ENCODE measurements around the gene PRPS1. TPM values are rescaled to one million over a fixed set of nuclear protein-coding genes. Genes with fewer than 3 reads are reported as not detected.

Gene PRPS1
- total RNA-seq, 6 experiments from 2014 or later = 23.8 to 38.6 (median 26.0) TPM

DNA sequence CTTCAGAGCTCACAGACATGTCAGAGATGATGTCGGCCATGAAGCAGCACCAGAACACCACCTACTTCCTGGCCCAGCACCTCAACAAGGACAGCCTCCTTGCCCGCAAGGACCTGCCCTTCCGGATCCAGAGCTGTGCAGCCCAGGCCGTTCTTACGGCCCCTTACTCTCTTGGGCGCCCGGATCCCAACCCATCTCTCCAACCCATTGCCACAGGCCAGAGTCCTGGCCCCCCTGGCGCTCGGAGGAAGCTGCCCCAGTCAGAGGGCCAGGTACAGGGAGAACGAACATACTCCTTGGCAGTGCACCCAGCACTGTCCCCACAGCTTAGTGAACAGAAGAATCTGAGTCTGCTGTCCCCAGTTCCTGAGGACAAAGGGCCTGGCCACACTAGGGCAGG is 27.9 kb upstream of the PRPS1 start:
- DNase-seq (no peak), ATAC-seq (no peak)
- Histone ChIP-seq H3K36me3 (no peaks in the 10 kb centered on the region), H3K4me1 (no peaks in the 10 kb centered on the region), H3K4me3 (no peak overlapping the region), H3K9me3 (no peaks in the 10 kb centered on the region), H3K27me3 (no peaks in the 10 kb centered on the region), H3K27ac (no peak overlapping the region)
- TF ChIP-seq POLR2A (IDR thresholded peaks at IDR 0.05) = no peak
- TF ChIP-seq, protein P1, sequence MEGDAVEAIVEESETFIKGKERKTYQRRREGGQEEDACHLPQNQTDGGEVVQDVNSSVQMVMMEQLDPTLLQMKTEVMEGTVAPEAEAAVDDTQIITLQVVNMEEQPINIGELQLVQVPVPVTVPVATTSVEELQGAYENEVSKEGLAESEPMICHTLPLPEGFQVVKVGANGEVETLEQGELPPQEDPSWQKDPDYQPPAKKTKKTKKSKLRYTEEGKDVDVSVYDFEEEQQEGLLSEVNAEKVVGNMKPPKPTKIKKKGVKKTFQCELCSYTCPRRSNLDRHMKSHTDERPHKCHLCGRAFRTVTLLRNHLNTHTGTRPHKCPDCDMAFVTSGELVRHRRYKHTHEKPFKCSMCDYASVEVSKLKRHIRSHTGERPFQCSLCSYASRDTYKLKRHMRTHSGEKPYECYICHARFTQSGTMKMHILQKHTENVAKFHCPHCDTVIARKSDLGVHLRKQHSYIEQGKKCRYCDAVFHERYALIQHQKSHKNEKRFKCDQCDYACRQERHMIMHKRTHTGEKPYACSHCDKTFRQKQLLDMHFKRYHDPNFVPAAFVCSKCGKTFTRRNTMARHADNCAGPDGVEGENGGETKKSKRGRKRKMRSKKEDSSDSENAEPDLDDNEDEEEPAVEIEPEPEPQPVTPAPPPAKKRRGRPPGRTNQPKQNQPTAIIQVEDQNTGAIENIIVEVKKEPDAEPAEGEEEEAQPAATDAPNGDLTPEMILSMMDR (IDR thresholded peaks at IDR 0.05) = no peak
- WGBS (ENCODE audit: insufficient coverage, low coverage, low lambda C conversion rate, missing lambda C conversion rate) = 73% methylated on average over 4 of the region's 10 CpGs
- intact Hi-C loops (cut with DNase I) = no loop called here

DNA sequence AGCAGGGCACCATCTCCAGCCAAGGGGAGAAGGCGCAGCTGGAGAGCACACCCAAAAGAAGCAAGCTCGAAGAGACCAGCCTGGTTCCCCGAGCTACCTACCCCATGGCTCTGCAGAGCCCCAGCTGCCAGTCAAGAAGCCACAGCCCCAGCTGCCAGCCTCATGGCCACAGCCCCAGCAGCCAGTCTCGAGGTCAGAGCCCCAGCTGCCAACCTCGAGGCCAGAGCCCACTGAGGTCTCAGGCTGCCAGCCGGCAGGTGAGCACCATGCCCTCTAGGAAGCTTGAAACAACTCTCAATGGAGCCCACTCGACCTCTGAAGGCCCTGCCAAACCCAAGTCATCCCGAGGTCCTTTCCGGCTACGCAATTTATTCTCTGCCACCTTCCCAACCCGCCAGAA is 27.0 kb upstream of the PRPS1 start:
- TF ChIP-seq, protein P1 (IDR thresholded peaks at IDR 0.05) = no peak
- no peak for TF ChIP-seq POLR2A (IDR thresholded peaks at IDR 0.05)
- no CpG with 5 or more reads among the region's 11 CpGs for WGBS (ENCODE audit: insufficient coverage, low coverage, low lambda C conversion rate, missing lambda C conversion rate)
- intact Hi-C loops (cut with DNase I) = no loop called here
- Histone ChIP-seq H3K27ac (no peak overlapping the region), H3K27me3 (no peaks in the 10 kb centered on the region), H3K4me1 (no peaks in the 10 kb centered on the region), H3K4me3 (no peak overlapping the region), H3K9me3 (no peaks in the 10 kb centered on the region), H3K36me3 (no peaks in the 10 kb centered on the region)
- ATAC-seq (no peak), DNase-seq (no peak)

DNA sequence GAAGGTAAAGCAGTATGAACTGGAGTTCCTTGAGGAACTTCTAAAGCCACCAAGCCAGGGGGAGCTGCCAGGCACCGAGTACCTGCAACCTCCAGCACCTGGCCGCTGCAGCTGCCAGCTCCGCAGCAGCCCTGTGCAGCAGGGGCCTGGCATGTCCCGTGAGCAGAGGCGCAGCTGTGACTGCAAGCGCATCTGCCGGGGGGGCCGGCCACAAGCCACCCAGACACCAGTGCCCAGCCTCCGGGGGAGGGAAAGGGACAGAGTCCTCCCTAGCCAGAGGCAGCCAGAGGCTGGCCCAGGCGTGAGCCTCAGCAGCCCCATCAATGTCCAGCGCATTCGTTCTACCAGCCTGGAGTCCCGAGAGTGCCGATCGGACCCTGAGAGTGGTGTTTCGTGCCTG is 26.6 kb upstream of the PRPS1 start:
- H3K4me3 ChIP-seq = no peak overlapping the region
- DNase-seq (no peak), ATAC-seq (no peak)
- no peaks in the 10 kb centered on the region for H3K4me1 ChIP-seq
- no peaks in the 10 kb centered on the region for H3K27me3 ChIP-seq
- H3K9me3 ChIP-seq = no peaks in the 10 kb centered on the region
- H3K27ac ChIP-seq = no peak overlapping the region
- H3K36me3 ChIP-seq = no peaks in the 10 kb centered on the region
- TF ChIP-seq POLR2A (IDR thresholded peaks at IDR 0.05) = no peak
- TF ChIP-seq, protein P1 (IDR thresholded peaks at IDR 0.05) = no peak
- intact Hi-C loops (cut with DNase I) = no loop called here
- 70% methylated on average over 2 of the region's 16 CpGs for WGBS (ENCODE audit: insufficient coverage, low coverage, low lambda C conversion rate, missing lambda C conversion rate)

DNA sequence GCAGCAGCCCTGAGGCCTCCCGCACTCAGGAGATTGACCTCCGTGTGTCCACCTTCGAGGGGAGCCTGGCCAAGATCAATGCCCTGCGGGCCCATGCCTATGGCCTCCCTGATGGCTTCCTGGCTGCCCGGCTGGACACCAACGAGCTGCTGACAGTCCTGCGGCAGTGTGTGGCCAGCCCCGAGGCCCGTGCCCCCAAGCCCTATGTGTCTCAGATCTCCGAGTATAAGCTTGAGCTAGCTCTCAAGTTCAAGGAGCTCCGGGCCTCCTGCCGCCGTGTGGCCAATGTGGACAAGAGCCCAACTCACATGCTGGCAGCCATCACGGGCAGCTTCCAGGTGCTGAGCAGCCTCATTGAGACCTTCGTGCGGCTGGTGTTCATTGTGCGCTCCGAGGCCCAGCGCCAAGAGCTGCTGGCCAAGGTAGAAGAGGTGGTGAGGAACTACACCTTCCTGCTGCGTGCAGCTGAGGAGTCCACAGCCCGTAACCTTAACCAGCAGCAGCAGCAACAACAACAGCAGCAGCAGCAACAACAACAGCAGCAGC is 25.5 kb upstream of the PRPS1 start:
- TF ChIP-seq, protein P1 (IDR thresholded peaks at IDR 0.05) = no peak
- TF ChIP-seq POLR2A (IDR thresholded peaks at IDR 0.05) = no peak
- H3K4me1 ChIP-seq = no peaks in the 10 kb centered on the region
- no peaks in the 10 kb centered on the region for H3K36me3 ChIP-seq
- DNase-seq (no peak), ATAC-seq (no peak)
- H3K4me3 ChIP-seq = no peak overlapping the region
- no peaks in the 10 kb centered on the region for H3K9me3 ChIP-seq
- intact Hi-C loops (cut with DNase I) = no loop called here
- WGBS (ENCODE audit: insufficient coverage, low coverage, low lambda C conversion rate, missing lambda C conversion rate) = no CpG with 5 or more reads among the region's 21 CpGs
- no peaks in the 10 kb centered on the region for H3K27me3 ChIP-seq
- H3K27ac ChIP-seq = no peak overlapping the region

Measured in right lobe of liver (tissue), 6 donors.